GM12878 (cell line): Measurements from ENCODE around the gene SLC17A7. TPM values are rescaled to one million over a fixed set of nuclear protein-coding genes. Genes with fewer than 3 reads are reported as not detected.

Experiments used
- ATAC-seq: fragments of 200-7000 bp; cut with Tn5 transposase; 3 replicates; pipeline ENCODE4 v1.9.1; 2020; ENCODE audit warnings: mild to moderate bottlenecking, moderate library complexity
- BruUV-seq: library from RNA; stranded (reverse); fragments of 400-500 nt; replicated peaks from 2 replicates; lab custom pipeline; 2021; lab: Mats Ljungman, UMichigan
- CTCF ChIA-PET: fragments of 300-600 bp; sonication (Branson Sonifier 250); formaldehyde crosslinking; extraction: SDS; loops from one replicate; lab custom pipeline; 2021; ENCODE audit warnings: inconsistent platforms; lab: Yijun Ruan, JAX
- POLR2A ChIA-PET: fragments of 350-600 bp; formaldehyde crosslinking; extraction: SDS; loops from one replicate; lab custom pipeline; 2021; ENCODE audit warnings: inconsistent platforms; lab: Charles Lee
- RAD21 ChIA-PET: fragments of 300-600 bp; sonication (Branson Sonifier 250); formaldehyde crosslinking; loops from one replicate; lab custom pipeline; 2023; ENCODE audit warnings: antibody characterized with exemption; ENCODE audit not compliant: unreplicated experiment; lab: Charles Lee
- SMC1A ChIA-PET: fragments of 300-600 bp; sonication (Branson Sonifier 250); formaldehyde crosslinking; loops from one replicate; lab custom pipeline; 2023; ENCODE audit not compliant: unreplicated experiment, uncharacterized antibody; lab: Charles Lee
- DNase-seq: peaks from one replicate; pipeline ENCODE4 v3.0.0-alpha.2; 2011; ENCODE audit warnings: low read depth, low spot score
- FAIRE-seq: peaks from 3 replicates; lab custom pipeline; 2011; peaks lifted over from hg19 to GRCh38; lab: Jason Lieb, UNC
- H2AFZ ChIP-seq: 2 replicates; pipeline ENCODE4 v1.6.0; 2011; ENCODE audit warnings: low read depth, low read length, control low read depth; ENCODE audit not compliant: control insufficient read depth
- H3K27ac ChIP-seq: 2 replicates; pipeline ENCODE4 v1.5.1; 2011; ENCODE audit warnings: control low read depth; ENCODE audit not compliant: control insufficient read depth, insufficient read depth
- H3K27me3 ChIP-seq, 2 experiments: replicated peaks in 1 of 2; 2 replicates each; pipeline versions ENCODE4 v1.6.0 to v1.6.1; 2011; ENCODE audit warnings: low read length in 1 of 2; ENCODE audit not compliant: control insufficient read depth in 2 of 2, insufficient read depth in 2 of 2
- H3K36me3 ChIP-seq, 2 experiments: 2 replicates each; pipeline ENCODE4 v1.5.1; 2011; ENCODE audit warnings: low read length in 1 of 2; ENCODE audit not compliant: control insufficient read depth in 2 of 2, insufficient read depth in 2 of 2
- H3K4me1 ChIP-seq: 2 replicates; pipeline ENCODE4 v1.6.1; 2011; ENCODE audit warnings: mild to moderate bottlenecking, low read length, moderate library complexity, mixed read lengths; ENCODE audit not compliant: control insufficient read depth, insufficient read depth
- H3K4me2 ChIP-seq: 2 replicates; pipeline ENCODE4 v1.6.0; 2011; ENCODE audit warnings: control low read depth; ENCODE audit not compliant: control insufficient read depth, insufficient read depth
- H3K4me3 ChIP-seq: fragments of 200-600 bp; sonication (generic); 2 replicates; pipeline ENCODE4 v1.5.1; 2016
- H3K79me2 ChIP-seq: 2 replicates; pipeline ENCODE4 v1.6.0; 2011; ENCODE audit warnings: low read length; ENCODE audit not compliant: control insufficient read depth, insufficient read depth
- H3K9ac ChIP-seq: 2 replicates; pipeline ENCODE4 v1.8.0; 2011; ENCODE audit warnings: low read length, control low read depth, mixed read lengths; ENCODE audit not compliant: control insufficient read depth, insufficient read depth
- H3K9me3 ChIP-seq: replicated peaks from 3 replicates; pipeline ENCODE4 v1.5.1; 2011; ENCODE audit warnings: mild to moderate bottlenecking, low read length; ENCODE audit not compliant: control insufficient read depth, insufficient read depth
- H4K20me1 ChIP-seq: 2 replicates; pipeline ENCODE4 v1.6.0; 2011; ENCODE audit not compliant: control insufficient read depth, insufficient read depth
- CBFB ChIP-seq: IDR thresholded peaks from 2 replicates; pipeline ENCODE4 v1.6.1; 2016; ENCODE audit warnings: antibody characterized with exemption, low read depth
- CTCF ChIP-seq, 3 experiments: IDR thresholded peaks in 2 of 3; conservative IDR thresholded peaks in 1 of 3; 2 replicates each; pipeline ENCODE4 v1.5.1; 2011; ENCODE audit warnings: low read depth in 3 of 3, low read length in 3 of 3, mild to moderate bottlenecking in 3 of 3, control low read depth in 2 of 3, moderate library complexity in 2 of 3, inconsistent platforms in 1 of 3, mixed read lengths in 1 of 3; ENCODE audit not compliant: control insufficient read depth in 2 of 3, insufficient read depth in 1 of 3; ENCODE audit errors: extremely low read depth in 1 of 3
- E4F1 ChIP-seq: fragments of 450-650 bp; IDR thresholded peaks from 2 replicates; pipeline ENCODE4 v1.6.1; 2018; ENCODE audit warnings: borderline replicate concordance, mild to moderate bottlenecking; ENCODE audit not compliant: partially characterized antibody
- EZH2 ChIP-seq: IDR thresholded peaks from 2 replicates; pipeline ENCODE4 v1.6.1; 2012; ENCODE audit warnings: low read depth, mild to moderate bottlenecking, control low read depth, inconsistent platforms, low read length, borderline replicate concordance; ENCODE audit not compliant: control insufficient read depth
- FOXM1 ChIP-seq: IDR thresholded peaks from 2 replicates; pipeline ENCODE4 v1.6.1; 2012; ENCODE audit warnings: low read depth, mild to moderate bottlenecking, inconsistent platforms, low read length, moderate library complexity
- GABPA ChIP-seq: IDR thresholded peaks from 2 replicates; pipeline ENCODE4 v1.6.1; 2014; ENCODE audit warnings: antibody characterized with exemption, low read depth, mild to moderate bottlenecking, inconsistent platforms
- HDAC6 ChIP-seq: fragments of 200-600 bp; sonication (generic); IDR thresholded peaks from one replicate; pipeline ENCODE4 v1.8.0; 2017; ENCODE audit warnings: antibody characterized with exemption; ENCODE audit not compliant: unreplicated experiment
- KAT2A ChIP-seq: conservative IDR thresholded peaks from 2 replicates; pipeline ENCODE4 v1.6.1; 2011; ENCODE audit warnings: low read depth, low read length; ENCODE audit not compliant: control insufficient read depth
- KDM1A ChIP-seq: fragments of 200-600 bp; sonication (generic); IDR thresholded peaks from 2 replicates; pipeline ENCODE4 v1.6.1; 2016; ENCODE audit warnings: borderline replicate concordance
- MEF2A ChIP-seq: IDR thresholded peaks from 2 replicates; pipeline ENCODE4 v1.6.1; 2011; ENCODE audit warnings: low read depth, mild to moderate bottlenecking, low read length, moderate library complexity; ENCODE audit not compliant: insufficient read depth
- NR2C1 ChIP-seq: fragments of 450-650 bp; IDR thresholded peaks from 2 replicates; pipeline ENCODE4 v1.6.1; 2017; ENCODE audit warnings: antibody characterized with exemption, mild to moderate bottlenecking, moderate library complexity
- NRF1 ChIP-seq: conservative IDR thresholded peaks from 2 replicates; pipeline ENCODE4 v1.6.1; 2011; ENCODE audit warnings: mild to moderate bottlenecking, low read depth, low read length, improper control_type of control experiment
- POLR2AphosphoS5 ChIP-seq: IDR thresholded peaks from 2 replicates; pipeline ENCODE4 v1.6.1; 2011; ENCODE audit warnings: mild to moderate bottlenecking, low read length, inconsistent platforms
- REST ChIP-seq: IDR thresholded peaks from 2 replicates; pipeline ENCODE4 v1.6.1; 2012; ENCODE audit warnings: mild to moderate bottlenecking, low read depth, low read length
- SMAD5 ChIP-seq: IDR thresholded peaks from 2 replicates; pipeline ENCODE4 v1.6.1; 2016; ENCODE audit warnings: antibody characterized with exemption, low read depth
- SREBF1 ChIP-seq: IDR thresholded peaks from 2 replicates; pipeline ENCODE4 v1.6.1; 2012; ENCODE audit warnings: mild to moderate bottlenecking, low read length
- TCF7 ChIP-seq: IDR thresholded peaks from 2 replicates; pipeline ENCODE4 v1.6.1; 2014; ENCODE audit warnings: antibody characterized with exemption, borderline replicate concordance
- WGBS: methylation state at CpG from one replicate; pipeline ENCODE4 v1.1.6; 2016; ENCODE audit warnings: low lambda C conversion rate; ENCODE audit not compliant: insufficient replicate concordance, insufficient coverage; ENCODE audit errors: missing lambda C conversion rate; 5-methylcytosine and 5-hydroxymethylcytosine counted together
- in situ Hi-C: fragments of 300-500 bp; cut with MboI; formaldehyde crosslinking; loops from 9 replicates; pipeline ENCODE4 v1.14.3; 2018; ENCODE audit warnings: mixed read lengths
- intact Hi-C: fragments of 100-400 bp; cut with micrococcal nuclease; formaldehyde crosslinking; loops from one replicate; pipeline ENCODE4 v1.14.2; 2022; ENCODE audit not compliant: unreplicated experiment
- polyA plus RNA-seq, 11 experiments: library from polyadenylated mRNA; depleted of rRNA in 4 of 11; unstranded in 6 of 11; stranded (reverse) in 5 of 11; fragments of >200 nt; fragmentation: Nextera tagmentation in 4 of 11; fragmentation: Illumina TruSeq in 1 of 11; extraction: Ambion mirVana in 4 of 11; extraction: Trizol in 1 of 11; gene quantifications; 1 replicate in 1 of 11; 2 replicates in 10 of 11; pipeline versions ENCODE4 v1.2.1 to v1.2.3, GENCODE V29; 2011 to 2016; ENCODE audit warnings: inconsistent platforms in 2 of 11, missing spikeins in 2 of 11, low read depth in 1 of 11
- total RNA-seq, 4 experiments: library from RNA; depleted of rRNA in 3 of 4; stranded (reverse); fragments of >200 nt in 3 of 4; fragmentation: Illumina TruSeq in 1 of 4; extraction: Trizol in 1 of 4; gene quantifications; 2 replicates each; pipeline versions ENCODE4 v1.2.1 to v1.2.3, GENCODE V29; 2013 to 2021

Gene SLC17A7
- total and polyA plus RNA-seq, 10 of the 15 experiments (the other 5 are each of a cell fraction or from before 2014, with no cell fraction given) = 0.03 to 0.24 (median 0.06) TPM; not detected in 6

GRCh38 chr19:49422407-49423070 lies 18.8 kb downstream of the SLC17A7 start:
- no peak overlapping the region for H3K4me2 ChIP-seq
- intact Hi-C loops (no loop called here), in situ Hi-C loops (no loop called here)
- no peak overlapping the region for H3K9ac ChIP-seq
- H3K27ac ChIP-seq = no peak overlapping the region
- POLR2A ChIA-PET = no interaction called here
- H2AFZ ChIP-seq = no peak overlapping the region
- ATAC-seq (peak; percentile 66), DNase-seq (no peak), FAIRE-seq (no peak)
- H3K9me3 ChIP-seq = no peaks in the 10 kb centered on the region
- WGBS = 33% methylated on average over 49 of the region's 58 CpGs
- no peaks in the 10 kb centered on the region for H3K36me3 ChIP-seq
- no TSS peak for BruUV-seq
- SMC1A ChIA-PET = no interaction called here
- H4K20me1 ChIP-seq = no peaks in the 10 kb centered on the region
- RAD21 ChIA-PET = no interaction called here
- H3K27me3 ChIP-seq = peaks cover 23 to 49% of the 10 kb centered on the region in 2 experiments
- H3K79me2 ChIP-seq = no peaks in the 10 kb centered on the region
- CTCF ChIA-PET = interaction anchor here (1.4 kb wide), 1 partner anchor 11 kb away, joined by 3 read pairs; no protein-coding TSS in a partner anchor
- no peak overlapping the region for H3K4me3 ChIP-seq
- H3K4me1 ChIP-seq = peaks cover 4% of the 10 kb centered on the region; the same call in 1 of the 2 replicates
- TF ChIP-seq MEF2A (no peak), EZH2 (0 out of 2 replicates have a peak, but pooled peaks have one; percentile 11), FOXM1 (no peak), KAT2A (no peak), TCF7 (no peak), HDAC6 (peak; percentile 93), CTCF (IDR thresholded peaks at IDR 0.05 in 2 of 3, conservative IDR thresholded peaks at IDR 0.05 in 1 of 3; ENCODE audit: control insufficient read depth in 2 of 3, extremely low read depth in 1 of 3, insufficient read depth in 1 of 3, low read depth in 3 of 3, low read length in 3 of 3) (peak; percentile 17 to 31 (median 23); a peak in 2 of 6 replicates), GABPA (no peak), SREBF1 (no peak), CBFB (no peak), SMAD5 (no peak), KDM1A (no peak), NRF1 (no peak), E4F1 (no peak), POLR2AphosphoS5 (no peak), NR2C1 (no peak), REST (no peak)
